GM12878 (cell line): ENCODE results near the gene CACNA2D3. TPM values are rescaled to one million over a fixed set of nuclear protein-coding genes. Genes with fewer than 3 reads are reported as not detected.

Experiments
- ATAC-seq: fragments of 200-7000 bp; cut with Tn5 transposase; 3 replicates; pipeline ENCODE4 v1.9.1; 2020; ENCODE audit warnings: mild to moderate bottlenecking, moderate library complexity
- BruUV-seq: library from RNA; stranded (reverse); fragments of 400-500 nt; replicated peaks from 2 replicates; lab custom pipeline; 2021; lab: Mats Ljungman, UMichigan
- CTCF ChIA-PET: fragments of 300-600 bp; sonication (Branson Sonifier 250); formaldehyde crosslinking; extraction: SDS; loops from one replicate; lab custom pipeline; 2021; ENCODE audit warnings: inconsistent platforms; lab: Yijun Ruan, JAX
- POLR2A ChIA-PET: fragments of 350-600 bp; formaldehyde crosslinking; extraction: SDS; loops from one replicate; lab custom pipeline; 2021; ENCODE audit warnings: inconsistent platforms; lab: Charles Lee
- RAD21 ChIA-PET: fragments of 300-600 bp; sonication (Branson Sonifier 250); formaldehyde crosslinking; loops from one replicate; lab custom pipeline; 2023; ENCODE audit warnings: antibody characterized with exemption; ENCODE audit not compliant: unreplicated experiment; lab: Charles Lee
- SMC1A ChIA-PET: fragments of 300-600 bp; sonication (Branson Sonifier 250); formaldehyde crosslinking; loops from one replicate; lab custom pipeline; 2023; ENCODE audit not compliant: unreplicated experiment, uncharacterized antibody; lab: Charles Lee
- DNase-seq: peaks from one replicate; pipeline ENCODE4 v3.0.0-alpha.2; 2011; ENCODE audit warnings: low read depth, low spot score
- FAIRE-seq: peaks from 3 replicates; lab custom pipeline; 2011; peaks lifted over from hg19 to GRCh38; lab: Jason Lieb, UNC
- H2AFZ ChIP-seq: 2 replicates; pipeline ENCODE4 v1.6.0; 2011; ENCODE audit warnings: low read depth, low read length, control low read depth; ENCODE audit not compliant: control insufficient read depth
- H3K27ac ChIP-seq: 2 replicates; pipeline ENCODE4 v1.5.1; 2011; ENCODE audit warnings: control low read depth; ENCODE audit not compliant: control insufficient read depth, insufficient read depth
- H3K27me3 ChIP-seq, 2 experiments: replicated peaks in 1 of 2; 2 replicates each; pipeline versions ENCODE4 v1.6.0 to v1.6.1; 2011; ENCODE audit warnings: low read length in 1 of 2; ENCODE audit not compliant: control insufficient read depth in 2 of 2, insufficient read depth in 2 of 2
- H3K36me3 ChIP-seq, 2 experiments: 2 replicates each; pipeline ENCODE4 v1.5.1; 2011; ENCODE audit warnings: low read length in 1 of 2; ENCODE audit not compliant: control insufficient read depth in 2 of 2, insufficient read depth in 2 of 2
- H3K4me1 ChIP-seq: 2 replicates; pipeline ENCODE4 v1.6.1; 2011; ENCODE audit warnings: mild to moderate bottlenecking, low read length, moderate library complexity, mixed read lengths; ENCODE audit not compliant: control insufficient read depth, insufficient read depth
- H3K4me2 ChIP-seq: 2 replicates; pipeline ENCODE4 v1.6.0; 2011; ENCODE audit warnings: control low read depth; ENCODE audit not compliant: control insufficient read depth, insufficient read depth
- H3K4me3 ChIP-seq: fragments of 200-600 bp; sonication (generic); 2 replicates; pipeline ENCODE4 v1.5.1; 2016
- H3K79me2 ChIP-seq: 2 replicates; pipeline ENCODE4 v1.6.0; 2011; ENCODE audit warnings: low read length; ENCODE audit not compliant: control insufficient read depth, insufficient read depth
- H3K9ac ChIP-seq: 2 replicates; pipeline ENCODE4 v1.8.0; 2011; ENCODE audit warnings: low read length, control low read depth, mixed read lengths; ENCODE audit not compliant: control insufficient read depth, insufficient read depth
- H3K9me3 ChIP-seq: replicated peaks from 3 replicates; pipeline ENCODE4 v1.5.1; 2011; ENCODE audit warnings: mild to moderate bottlenecking, low read length; ENCODE audit not compliant: control insufficient read depth, insufficient read depth
- H4K20me1 ChIP-seq: 2 replicates; pipeline ENCODE4 v1.6.0; 2011; ENCODE audit not compliant: control insufficient read depth, insufficient read depth
- BACH1 ChIP-seq: fragments of 450-650 bp; IDR thresholded peaks from 2 replicates; pipeline ENCODE4 v1.6.1; 2017; ENCODE audit warnings: mild to moderate bottlenecking, borderline replicate concordance
- CEBPB ChIP-seq, 2 experiments: fragments of 150-350 bp in 1 of 2; IDR thresholded peaks; 2 replicates each; pipeline ENCODE4 v1.6.1; 2012 to 2014; ENCODE audit warnings: low read depth in 2 of 2, low read length in 2 of 2, borderline replicate concordance in 1 of 2, inconsistent platforms in 1 of 2
- CHD2 ChIP-seq: IDR thresholded peaks from 2 replicates; pipeline ENCODE4 v1.6.1; 2011; ENCODE audit warnings: low read depth, low read length, improper control_type of control experiment, borderline replicate concordance
- CREM ChIP-seq: IDR thresholded peaks from 2 replicates; pipeline ENCODE4 v1.6.1; 2014; ENCODE audit warnings: antibody characterized with exemption, low read depth
- DPF2 ChIP-seq: fragments of 450-650 bp; IDR thresholded peaks from 2 replicates; pipeline ENCODE4 v1.6.1; 2017; ENCODE audit warnings: mild to moderate bottlenecking
- ETV6 ChIP-seq, 2 experiments: fragments of 450-650 bp in 1 of 2; IDR thresholded peaks in 1 of 2; conservative IDR thresholded peaks in 1 of 2; 2 replicates each; pipeline ENCODE4 v1.6.1; 2014; ENCODE audit warnings: antibody characterized with exemption in 1 of 2, borderline replicate concordance in 1 of 2, low read depth in 1 of 2, mild to moderate bottlenecking in 1 of 2, moderate library complexity in 1 of 2
- KAT2A ChIP-seq: conservative IDR thresholded peaks from 2 replicates; pipeline ENCODE4 v1.6.1; 2011; ENCODE audit warnings: low read depth, low read length; ENCODE audit not compliant: control insufficient read depth
- MYB ChIP-seq: fragments of 150-350 bp; IDR thresholded peaks from 2 replicates; pipeline ENCODE4 v1.6.1; 2014; ENCODE audit warnings: mild to moderate bottlenecking, low read depth, low read length, borderline replicate concordance
- NR2C2 ChIP-seq: IDR thresholded peaks from 2 replicates; pipeline ENCODE4 v1.6.1; 2011; ENCODE audit warnings: borderline replicate concordance, low read depth; ENCODE audit not compliant: control insufficient read depth, insufficient read length
- PAX8 ChIP-seq: fragments of 450-650 bp; IDR thresholded peaks from 2 replicates; pipeline ENCODE4 v1.6.1; 2017; ENCODE audit warnings: mild to moderate bottlenecking, moderate library complexity
- TCF3 ChIP-seq: IDR thresholded peaks from 2 replicates; pipeline ENCODE4 v1.6.1; 2012; ENCODE audit warnings: low read depth, mild to moderate bottlenecking, low read length, borderline replicate concordance; ENCODE audit not compliant: insufficient read depth
- ZNF274 ChIP-seq: IDR thresholded peaks from one replicate; pipeline ENCODE4 v1.8.0; 2011; ENCODE audit not compliant: insufficient read length, insufficient read depth
- ZNF384 ChIP-seq: IDR thresholded peaks from 2 replicates; pipeline ENCODE4 v1.6.1; 2012; ENCODE audit warnings: low read depth, mild to moderate bottlenecking, low read length, improper control_type of control experiment, borderline replicate concordance
- ZNF622 ChIP-seq: fragments of 450-650 bp; IDR thresholded peaks from 2 replicates; pipeline ENCODE4 v1.6.1; 2017; ENCODE audit warnings: mild to moderate bottlenecking, inconsistent platforms
- WGBS: methylation state at CpG from one replicate; pipeline ENCODE4 v1.1.6; 2016; ENCODE audit warnings: low lambda C conversion rate; ENCODE audit not compliant: insufficient replicate concordance, insufficient coverage; ENCODE audit errors: missing lambda C conversion rate; 5-methylcytosine and 5-hydroxymethylcytosine counted together
- in situ Hi-C: fragments of 300-500 bp; cut with MboI; formaldehyde crosslinking; loops from 9 replicates; pipeline ENCODE4 v1.14.3; 2018; ENCODE audit warnings: mixed read lengths
- intact Hi-C: fragments of 100-400 bp; cut with micrococcal nuclease; formaldehyde crosslinking; loops from one replicate; pipeline ENCODE4 v1.14.2; 2022; ENCODE audit not compliant: unreplicated experiment
- polyA plus RNA-seq, 11 experiments: library from polyadenylated mRNA; depleted of rRNA in 4 of 11; unstranded in 6 of 11; stranded (reverse) in 5 of 11; fragments of >200 nt; fragmentation: Nextera tagmentation in 4 of 11; fragmentation: Illumina TruSeq in 1 of 11; extraction: Ambion mirVana in 4 of 11; extraction: Trizol in 1 of 11; gene quantifications; 1 replicate in 1 of 11; 2 replicates in 10 of 11; pipeline versions ENCODE4 v1.2.1 to v1.2.3, GENCODE V29; 2011 to 2016; ENCODE audit warnings: inconsistent platforms in 2 of 11, missing spikeins in 2 of 11, low read depth in 1 of 11
- total RNA-seq, 4 experiments: library from RNA; depleted of rRNA in 3 of 4; stranded (reverse); fragments of >200 nt in 3 of 4; fragmentation: Illumina TruSeq in 1 of 4; extraction: Trizol in 1 of 4; gene quantifications; 2 replicates each; pipeline versions ENCODE4 v1.2.1 to v1.2.3, GENCODE V29; 2013 to 2021

The CACNA2D3 gene
- total and polyA plus RNA-seq, 10 of the 15 experiments (the other 5 are each of a cell fraction or from before 2014, with no cell fraction given) = not detected

DNA sequence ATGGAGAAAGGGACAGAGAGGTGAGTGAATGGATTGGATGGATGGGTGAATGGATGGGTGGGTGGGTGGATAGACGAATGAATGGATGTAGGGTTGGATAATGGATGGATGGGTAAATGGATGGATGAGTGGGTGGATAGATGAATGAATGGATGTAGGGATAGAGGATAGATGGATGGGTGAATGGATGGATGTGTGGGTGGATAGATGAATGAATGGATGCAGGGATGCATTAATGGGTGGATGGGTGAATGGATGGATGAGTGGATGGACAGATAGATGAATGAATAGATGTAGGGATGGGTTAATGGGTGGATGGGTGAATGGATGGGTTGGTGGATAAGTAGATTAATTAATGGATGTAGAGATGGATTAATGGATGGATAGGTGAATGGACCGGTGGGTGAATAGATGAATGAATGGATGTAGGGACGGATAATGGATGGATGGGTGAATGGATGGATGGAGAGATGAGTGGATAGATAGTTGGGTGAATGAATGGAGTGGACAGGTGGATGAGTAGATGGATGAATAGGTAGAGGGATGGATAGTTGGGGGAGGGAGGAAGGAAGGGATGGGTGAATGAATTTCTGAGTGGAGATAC is 28.6 kb downstream of the CACNA2D3 start:
- no peak for ATAC-seq
- RAD21 ChIA-PET = no interaction called here
- H3K4me3 ChIP-seq = no peak overlapping the region
- no peaks in the 10 kb centered on the region for H3K79me2 ChIP-seq
- H3K27ac ChIP-seq = no peak overlapping the region
- in situ Hi-C loops = no loop called here
- no peak for FAIRE-seq
- no peaks in the 10 kb centered on the region for H3K4me1 ChIP-seq
- no peak for TF ChIP-seq CHD2
- no peak for TF ChIP-seq ZNF384
- no peak for TF ChIP-seq BACH1
- TF ChIP-seq NR2C2 = no peak
- no peak for TF ChIP-seq ETV6 (conservative IDR thresholded peaks at IDR 0.05 in 1 of 2, IDR thresholded peaks at IDR 0.05 in 1 of 2; ENCODE audit: borderline replicate concordance in 1 of 2, low read depth in 1 of 2)
- no peak for TF ChIP-seq ZNF622
- TF ChIP-seq KAT2A = no peak
- TF ChIP-seq PAX8 = no peak
- TF ChIP-seq DPF2 = no peak
- no peak for TF ChIP-seq MYB
- no peak for TF ChIP-seq ZNF274
- no peak for TF ChIP-seq CEBPB (IDR thresholded peaks at IDR 0.05; ENCODE audit: borderline replicate concordance in 1 of 2, low read depth in 2 of 2, low read length in 2 of 2)
- no peak for TF ChIP-seq TCF3
- TF ChIP-seq CREM = no peak
- intact Hi-C loops = no loop called here
- BruUV-seq = no TSS peak
- no peak overlapping the region for H2AFZ ChIP-seq
- CTCF ChIA-PET = interaction anchor here (0.7 kb wide), 1 partner anchor 8 kb away, joined by 3 read pairs; no protein-coding TSS in a partner anchor
- H3K27me3 ChIP-seq = no peaks in the 10 kb centered on the region
- SMC1A ChIA-PET = no interaction called here
- POLR2A ChIA-PET = no interaction called here
- no peak for DNase-seq
- H3K4me2 ChIP-seq = no peak overlapping the region
- no peaks in the 10 kb centered on the region for H4K20me1 ChIP-seq
- WGBS = 21% methylated on average over 3 of the region's 3 CpGs
- H3K36me3 ChIP-seq = no peaks in the 10 kb centered on the region
- H3K9ac ChIP-seq = no peak overlapping the region
- no peaks in the 10 kb centered on the region for H3K9me3 ChIP-seq
